ENCODE results near the gene TFCP2L1.

- TF ChIP-seq POLR2A (IDR thresholded peaks at IDR 0.05; ENCODE audit: low read length) (no peak), GATA1 (IDR thresholded peaks at IDR 0.05; ENCODE audit: low read depth, low read length) (no peak)
Measured at GRCh38 chr2:121217627-121218026, 67.4 kb downstream of the TFCP2L1 start.
